Astrocyte (in vitro differentiated cells and primary cell): ENCODE data around the gene RAB3GAP2. TPM values are rescaled to one million over a fixed set of nuclear protein-coding genes. Genes with fewer than 3 reads are reported as not detected.

ENCODE experiments used
- DNase-seq: peaks from one replicate; pipeline ENCODE4 v3.0.0-alpha.2; 2010; ENCODE audit warnings: low read depth
- FAIRE-seq: peaks from 2 replicates; lab custom pipeline; 2011; peaks lifted over from hg19 to GRCh38; lab: Jason Lieb, UNC
- H2AFZ ChIP-seq: 2 replicates; pipeline ENCODE4 v1.6.0; 2012; ENCODE audit warnings: low read depth, low read length, inconsistent platforms
- H3K27ac ChIP-seq: 2 replicates; pipeline ENCODE4 v1.5.1; 2011; ENCODE audit warnings: low read depth, low read length, inconsistent platforms
- H3K27me3 ChIP-seq: 2 replicates; pipeline ENCODE4 v1.6.0; 2011; ENCODE audit warnings: low read length, inconsistent platforms; ENCODE audit not compliant: insufficient read depth
- H3K36me3 ChIP-seq: 2 replicates; pipeline ENCODE4 v1.5.1; 2011; ENCODE audit warnings: low read length, inconsistent platforms; ENCODE audit not compliant: insufficient read depth
- H3K4me1 ChIP-seq: 2 replicates; pipeline ENCODE4 v1.5.1; 2011; ENCODE audit warnings: low read length, inconsistent platforms; ENCODE audit not compliant: insufficient read depth
- H3K4me2 ChIP-seq: 2 replicates; pipeline ENCODE4 v1.6.0; 2012; ENCODE audit warnings: low read length, inconsistent platforms
- H3K4me3 ChIP-seq: 2 replicates; pipeline ENCODE4 v1.5.1; 2011; ENCODE audit warnings: low read depth, mild to moderate bottlenecking, low read length, inconsistent platforms; ENCODE audit not compliant: insufficient read depth
- H3K79me2 ChIP-seq: 2 replicates; pipeline ENCODE4 v1.6.0; 2012; ENCODE audit warnings: mild to moderate bottlenecking, low read length, inconsistent platforms; ENCODE audit not compliant: insufficient read depth
- H3K9ac ChIP-seq: 2 replicates; pipeline ENCODE4 v1.6.0; 2012; ENCODE audit warnings: mild to moderate bottlenecking, low read length, inconsistent platforms
- H3K9me3 ChIP-seq: 2 replicates; pipeline ENCODE4 v1.5.1; 2012; ENCODE audit warnings: low read depth, mild to moderate bottlenecking, low read length, inconsistent platforms; ENCODE audit not compliant: insufficient read depth
- H4K20me1 ChIP-seq: 2 replicates; pipeline ENCODE4 v1.6.0; 2012; ENCODE audit warnings: low read length, inconsistent platforms; ENCODE audit not compliant: insufficient read depth
- H3K27ac Mint-ChIP-seq: one replicate; pipeline ENCODE4 v1.8.0; 2021; ENCODE audit warnings: mild to moderate bottlenecking, mixed read lengths; ENCODE audit not compliant: unreplicated experiment
- H3K27me3 Mint-ChIP-seq: one replicate; pipeline ENCODE4 v1.8.0; 2021; ENCODE audit warnings: low read depth, mixed read lengths; ENCODE audit not compliant: unreplicated experiment
- H3K36me3 Mint-ChIP-seq: one replicate; pipeline ENCODE4 v1.8.0; 2021; ENCODE audit warnings: low read depth, mixed read lengths; ENCODE audit not compliant: unreplicated experiment
- H3K4me1 Mint-ChIP-seq: one replicate; pipeline ENCODE4 v1.8.0; 2021; ENCODE audit warnings: low read depth, mixed read lengths; ENCODE audit not compliant: unreplicated experiment
- H3K4me3 Mint-ChIP-seq: one replicate; pipeline ENCODE4 v1.8.0; 2021; ENCODE audit warnings: mild to moderate bottlenecking, moderate library complexity, mixed read lengths; ENCODE audit not compliant: unreplicated experiment
- H3K9me3 Mint-ChIP-seq: one replicate; pipeline ENCODE4 v1.8.0; 2021; ENCODE audit warnings: mild to moderate bottlenecking, mixed read lengths; ENCODE audit not compliant: unreplicated experiment
- EZH2 ChIP-seq: IDR thresholded peaks from 2 replicates; pipeline ENCODE4 v1.6.1; 2012; ENCODE audit warnings: mild to moderate bottlenecking, low read length, inconsistent platforms; ENCODE audit not compliant: insufficient read depth
- total RNA-seq: library from RNA; stranded (reverse); gene quantifications from 2 replicates; pipeline ENCODE4 v1.2.1, GENCODE V29; 2021
- TF ChIP-seq, protein P1 (sequence below): IDR thresholded peaks from 2 replicates; pipeline ENCODE4 v1.5.1; 2011; ENCODE audit warnings: low read depth, mild to moderate bottlenecking, inconsistent platforms, low read length, moderate library complexity; ENCODE audit not compliant: insufficient read depth

Gene RAB3GAP2
- total RNA-seq, 1 donor from 2014 or later = 68.1 TPM

DNA sequence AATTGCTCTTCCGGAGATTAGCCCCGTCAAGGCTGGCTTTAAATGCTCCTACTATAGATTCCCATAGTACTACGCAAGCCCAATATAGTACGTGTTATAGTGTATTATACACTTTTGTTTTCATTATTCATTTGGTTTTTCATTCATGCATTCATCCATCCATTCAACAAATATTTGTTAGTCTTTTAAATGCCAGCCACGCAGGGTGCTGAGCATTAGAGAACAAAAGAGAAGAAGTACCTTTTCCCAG is 513 bp upstream of the RAB3GAP2 start:
- Mint-ChIP-seq H3K4me1 (peaks cover 18% of the 10 kb centered on the region), H3K27ac (peak overlapping the region; percentile 64), H3K4me3 (no peak overlapping the region), H3K27me3 (no peaks in the 10 kb centered on the region), H3K9me3 (no peaks in the 10 kb centered on the region), H3K36me3 (peaks cover 5% of the 10 kb centered on the region)
- peak overlapping the region; percentile 94 for H3K27ac ChIP-seq
- peaks cover 43% of the 10 kb centered on the region for H3K79me2 ChIP-seq
- no peak for TF ChIP-seq EZH2
- TF ChIP-seq, protein P1, sequence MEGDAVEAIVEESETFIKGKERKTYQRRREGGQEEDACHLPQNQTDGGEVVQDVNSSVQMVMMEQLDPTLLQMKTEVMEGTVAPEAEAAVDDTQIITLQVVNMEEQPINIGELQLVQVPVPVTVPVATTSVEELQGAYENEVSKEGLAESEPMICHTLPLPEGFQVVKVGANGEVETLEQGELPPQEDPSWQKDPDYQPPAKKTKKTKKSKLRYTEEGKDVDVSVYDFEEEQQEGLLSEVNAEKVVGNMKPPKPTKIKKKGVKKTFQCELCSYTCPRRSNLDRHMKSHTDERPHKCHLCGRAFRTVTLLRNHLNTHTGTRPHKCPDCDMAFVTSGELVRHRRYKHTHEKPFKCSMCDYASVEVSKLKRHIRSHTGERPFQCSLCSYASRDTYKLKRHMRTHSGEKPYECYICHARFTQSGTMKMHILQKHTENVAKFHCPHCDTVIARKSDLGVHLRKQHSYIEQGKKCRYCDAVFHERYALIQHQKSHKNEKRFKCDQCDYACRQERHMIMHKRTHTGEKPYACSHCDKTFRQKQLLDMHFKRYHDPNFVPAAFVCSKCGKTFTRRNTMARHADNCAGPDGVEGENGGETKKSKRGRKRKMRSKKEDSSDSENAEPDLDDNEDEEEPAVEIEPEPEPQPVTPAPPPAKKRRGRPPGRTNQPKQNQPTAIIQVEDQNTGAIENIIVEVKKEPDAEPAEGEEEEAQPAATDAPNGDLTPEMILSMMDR = no peak
- no peaks in the 10 kb centered on the region for H3K27me3 ChIP-seq
- H3K36me3 ChIP-seq = no peaks in the 10 kb centered on the region
- DNase-seq (no peak), FAIRE-seq (no peak)
- H2AFZ ChIP-seq = peak overlapping the region; percentile 87
- H3K9ac ChIP-seq = peak overlapping the region; percentile 97
- H4K20me1 ChIP-seq = peaks cover 30% of the 10 kb centered on the region
- peak overlapping the region; percentile 88 for H3K4me3 ChIP-seq
- H3K9me3 ChIP-seq = no peaks in the 10 kb centered on the region
- H3K4me2 ChIP-seq = peak overlapping the region; percentile 94
- H3K4me1 ChIP-seq = peaks cover 14% of the 10 kb centered on the region

DNA sequence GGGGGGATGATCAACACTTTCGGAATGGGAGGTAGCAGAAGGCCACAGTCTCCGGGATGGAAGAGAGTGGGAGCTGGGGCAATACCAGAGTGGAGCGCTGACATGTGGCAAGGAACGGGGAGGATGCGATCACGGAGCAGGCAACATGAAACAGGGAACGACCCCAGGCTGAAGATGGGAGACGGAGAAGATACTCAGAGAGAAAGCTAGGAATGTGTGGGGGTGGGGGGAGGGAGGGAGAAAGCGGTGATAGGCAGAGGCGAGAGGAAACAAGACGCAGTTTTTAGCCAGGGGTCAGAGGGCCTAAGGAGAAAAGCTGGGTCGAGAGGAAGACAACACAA is 577 bp downstream of the RAB3GAP2 start:
- Histone ChIP-seq H2AFZ (peak overlapping the region; percentile 87), H4K20me1 (peaks cover 41% of the 10 kb centered on the region), H3K4me1 (peaks cover 14% of the 10 kb centered on the region), H3K27me3 (no peaks in the 10 kb centered on the region), H3K9me3 (no peaks in the 10 kb centered on the region), H3K4me2 (peak overlapping the region; percentile 94), H3K79me2 (peaks cover 54% of the 10 kb centered on the region), H3K36me3 (peaks cover 5% of the 10 kb centered on the region), H3K27ac (peak overlapping the region; percentile 94), H3K9ac (peak overlapping the region; percentile 97), H3K4me3 (peak overlapping the region; percentile 88)
- H3K9me3 Mint-ChIP-seq = no peaks in the 10 kb centered on the region
- DNase-seq = peak; percentile 21
- no peak for FAIRE-seq
- peaks cover 11% of the 10 kb centered on the region for H3K36me3 Mint-ChIP-seq
- no peaks in the 10 kb centered on the region for H3K27me3 Mint-ChIP-seq
- no peak overlapping the region for H3K27ac Mint-ChIP-seq
- peaks cover 18% of the 10 kb centered on the region for H3K4me1 Mint-ChIP-seq
- TF ChIP-seq, protein P1 = no peak
- TF ChIP-seq EZH2 = no peak
- no peak overlapping the region for H3K4me3 Mint-ChIP-seq

DNA sequence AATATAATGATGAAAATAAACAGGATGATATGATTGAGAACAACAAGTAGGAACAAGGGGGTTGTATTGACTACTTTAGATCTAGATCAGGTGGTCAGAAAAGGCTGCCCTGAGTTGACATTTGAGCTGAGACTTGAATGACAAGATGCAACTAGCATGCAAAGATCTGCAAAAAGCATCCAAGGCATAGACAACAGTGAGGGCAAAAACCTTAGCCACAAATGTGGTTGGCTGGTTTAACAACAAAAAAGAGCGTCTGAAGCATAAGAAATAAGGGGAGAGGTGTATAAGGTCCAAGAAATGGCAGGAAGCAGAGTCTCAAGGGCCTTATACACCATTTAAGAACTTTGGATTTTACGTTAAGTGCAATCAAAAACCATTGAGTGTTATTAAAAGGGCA is 3.2 kb downstream of the RAB3GAP2 start:
- no peak overlapping the region for H3K9ac ChIP-seq
- H2AFZ ChIP-seq = no peak overlapping the region
- DNase-seq (no peak), FAIRE-seq (no peak)
- Mint-ChIP-seq H3K36me3 (peaks cover 21% of the 10 kb centered on the region), H3K4me3 (peak overlapping the region; percentile 8), H3K4me1 (peaks cover 9% of the 10 kb centered on the region), H3K9me3 (no peaks in the 10 kb centered on the region), H3K27ac (no peak overlapping the region), H3K27me3 (no peaks in the 10 kb centered on the region)
- H3K4me3 ChIP-seq = no peak overlapping the region
- no peak overlapping the region for H3K27ac ChIP-seq
- H3K9me3 ChIP-seq = no peaks in the 10 kb centered on the region
- peaks cover 14% of the 10 kb centered on the region for H3K4me1 ChIP-seq
- H3K4me2 ChIP-seq = peak overlapping the region; percentile 94
- H3K27me3 ChIP-seq = no peaks in the 10 kb centered on the region
- no peak for TF ChIP-seq EZH2
- TF ChIP-seq, protein P1 = no peak
- peaks cover 5% of the 10 kb centered on the region for H3K36me3 ChIP-seq
- peaks cover 58% of the 10 kb centered on the region for H4K20me1 ChIP-seq
- H3K79me2 ChIP-seq = peaks cover 81% of the 10 kb centered on the region
